HG03565 (cell line): ENCODE measurements around the gene TMEM243.
A peak's percentile ranks its signal among the peaks of the same experiment; 100 is the strongest.

ENCODE experiments used
- ATAC-seq: cut with Tn5 transposase; IDR thresholded peaks from one replicate; pipeline ENCODE4 v1.9.1; 2021; ENCODE audit warnings: mild to moderate bottlenecking, moderate library complexity; ENCODE audit not compliant: unreplicated experiment

The TMEM243 gene

DNA sequence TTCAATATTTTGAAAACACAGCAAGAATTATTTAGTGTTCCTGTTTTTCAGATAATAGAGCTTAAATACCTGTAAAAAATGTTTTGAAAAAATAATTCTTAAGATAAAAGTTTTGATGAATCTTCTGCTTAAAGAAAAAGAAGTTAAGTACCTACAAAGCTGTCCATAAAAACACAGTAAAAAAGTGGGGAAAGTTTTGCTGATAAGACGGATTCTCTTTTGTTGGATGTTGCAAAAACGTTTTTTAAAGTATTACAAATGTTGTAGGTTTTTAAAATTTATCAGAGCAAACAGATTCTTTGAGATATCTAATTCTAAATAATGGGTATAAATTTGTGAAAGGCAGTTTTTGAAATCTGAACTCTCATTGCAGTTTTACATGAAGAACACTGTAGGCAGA is 55.1 kb downstream of the TMEM243 start:
- ATAC-seq = no peak

DNA sequence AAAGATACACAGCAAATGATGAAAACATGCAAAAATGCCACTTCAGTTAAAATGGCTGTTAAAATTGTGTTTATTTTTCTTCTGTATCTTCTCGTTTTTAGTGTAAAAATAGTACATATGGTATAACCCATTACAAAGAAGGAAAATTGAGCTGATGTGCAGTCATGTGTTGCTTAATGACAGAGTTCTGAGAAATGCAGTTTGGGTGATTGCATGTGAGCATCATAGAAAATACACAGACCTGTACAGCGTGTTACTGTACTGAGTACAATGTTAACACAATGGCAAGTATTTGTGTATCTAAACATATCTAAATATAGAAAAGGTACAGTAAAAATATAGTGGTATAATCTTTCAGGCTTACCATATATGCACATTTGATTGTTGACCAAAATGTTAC is 60.0 kb downstream of the TMEM243 start:
- peak; percentile 57 for ATAC-seq

DNA sequence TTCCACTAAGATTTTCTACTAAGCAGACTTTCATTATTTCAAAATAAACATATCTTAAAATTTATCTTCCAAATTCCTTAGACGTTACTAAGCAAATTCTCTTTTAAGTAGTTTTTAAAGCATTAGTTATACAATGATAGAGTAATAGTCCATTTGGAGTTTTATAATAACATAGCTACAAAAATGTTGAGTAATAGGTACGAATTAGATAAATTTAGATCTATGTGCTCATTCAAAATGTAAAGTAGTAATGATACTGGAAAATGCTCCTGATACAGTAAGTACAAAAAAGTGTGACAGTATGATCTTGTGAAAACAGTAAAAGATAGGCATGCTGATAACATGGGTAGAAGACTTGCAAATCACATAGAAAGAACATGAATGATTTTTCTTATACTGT is 62.8 kb downstream of the TMEM243 start:
- no peak for ATAC-seq

DNA sequence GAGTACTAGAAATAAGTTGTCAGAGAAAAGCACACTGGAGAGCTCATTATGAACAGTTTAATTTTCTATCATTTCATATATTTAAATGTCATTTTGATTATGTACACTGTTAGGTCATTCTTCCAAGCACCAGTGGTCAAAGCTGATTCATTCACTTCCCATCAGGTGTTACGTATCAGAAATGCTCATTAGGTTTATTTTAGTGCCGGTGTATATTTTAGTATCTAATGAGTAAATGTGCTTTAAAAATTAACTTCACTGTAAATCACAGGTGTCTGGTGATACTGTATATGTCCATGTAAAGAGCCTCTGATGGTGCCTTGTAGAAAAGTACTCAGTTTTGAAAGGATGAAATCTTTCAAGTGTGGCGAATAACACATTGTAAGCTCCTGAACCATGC is 63.7 kb downstream of the TMEM243 start:
- ATAC-seq = no peak

DNA sequence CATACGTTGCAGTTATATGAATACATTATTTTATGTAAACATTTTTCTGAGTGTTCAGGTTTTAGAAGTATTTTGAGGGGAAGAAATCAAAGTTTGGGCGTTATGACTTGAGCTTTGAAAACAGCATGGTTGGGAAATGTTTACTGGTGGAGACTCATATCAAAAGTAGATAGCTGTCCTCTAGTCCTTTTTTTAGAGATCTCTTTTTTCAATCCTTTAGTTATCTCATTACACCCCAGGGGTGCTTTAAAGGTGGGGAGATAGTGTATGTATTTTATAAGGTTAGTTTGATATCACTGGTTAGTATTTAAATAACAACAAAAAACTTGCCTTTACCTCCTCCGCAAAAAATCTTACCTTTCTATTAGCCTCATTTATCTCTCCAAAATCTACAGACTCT is 65.0 kb downstream of the TMEM243 start:
- ATAC-seq = no peak

DNA sequence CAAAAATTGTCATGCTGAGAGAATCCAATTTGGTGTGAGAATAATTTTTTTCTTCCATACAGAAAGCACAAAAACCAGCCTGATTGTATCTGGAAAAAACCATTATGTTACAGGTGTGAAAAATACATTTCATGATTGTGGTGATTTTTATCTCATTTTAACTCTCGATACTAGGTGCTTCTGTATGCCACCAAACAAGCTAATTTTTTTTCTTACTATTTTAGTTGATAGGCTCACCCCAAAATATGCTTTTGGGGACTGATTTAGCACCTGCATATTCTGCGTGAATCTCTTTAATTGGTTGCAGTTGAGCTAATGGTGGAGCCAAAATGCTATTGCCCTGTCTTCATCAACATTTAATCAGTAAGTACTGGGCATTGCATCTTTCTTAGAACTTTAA is 65.4 kb downstream of the TMEM243 start:
- ATAC-seq = no peak

DNA sequence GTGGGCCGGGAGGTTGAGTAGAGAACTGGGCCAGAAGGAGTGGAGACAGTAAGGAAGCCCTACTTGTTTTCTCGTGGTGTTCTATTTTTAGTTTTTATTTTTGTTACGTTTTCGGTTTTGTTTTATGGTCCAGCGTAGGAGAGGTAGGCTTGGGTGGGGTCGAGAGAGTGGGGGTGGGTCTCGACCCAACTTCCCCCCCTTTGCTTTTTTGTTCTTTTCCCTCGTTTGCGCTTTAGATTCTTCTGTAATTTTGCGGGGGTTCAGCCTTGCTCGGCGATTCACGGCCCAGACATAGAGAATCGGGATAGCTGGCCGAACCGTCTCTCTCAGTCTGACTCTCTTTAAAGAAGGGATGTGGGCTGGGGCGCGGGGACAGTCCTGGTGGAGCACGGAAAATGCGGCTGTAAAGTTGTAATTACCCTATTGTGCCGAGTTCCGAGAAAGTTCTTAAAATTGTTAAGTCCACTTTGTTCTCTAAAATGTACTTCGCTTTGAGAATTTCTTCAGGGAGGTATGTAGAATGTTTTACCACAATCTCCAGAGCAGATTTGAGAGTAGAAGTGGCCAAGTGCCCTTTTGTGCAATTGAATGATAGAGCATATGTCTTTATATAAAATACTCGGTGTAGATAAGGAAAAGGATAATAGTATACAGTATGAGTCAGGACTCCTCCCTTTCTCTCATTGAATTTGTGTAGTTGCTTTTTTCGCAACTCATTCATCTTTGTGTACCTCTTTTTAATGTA is 66.5 kb downstream of the TMEM243 start:
- ATAC-seq = no peak

DNA sequence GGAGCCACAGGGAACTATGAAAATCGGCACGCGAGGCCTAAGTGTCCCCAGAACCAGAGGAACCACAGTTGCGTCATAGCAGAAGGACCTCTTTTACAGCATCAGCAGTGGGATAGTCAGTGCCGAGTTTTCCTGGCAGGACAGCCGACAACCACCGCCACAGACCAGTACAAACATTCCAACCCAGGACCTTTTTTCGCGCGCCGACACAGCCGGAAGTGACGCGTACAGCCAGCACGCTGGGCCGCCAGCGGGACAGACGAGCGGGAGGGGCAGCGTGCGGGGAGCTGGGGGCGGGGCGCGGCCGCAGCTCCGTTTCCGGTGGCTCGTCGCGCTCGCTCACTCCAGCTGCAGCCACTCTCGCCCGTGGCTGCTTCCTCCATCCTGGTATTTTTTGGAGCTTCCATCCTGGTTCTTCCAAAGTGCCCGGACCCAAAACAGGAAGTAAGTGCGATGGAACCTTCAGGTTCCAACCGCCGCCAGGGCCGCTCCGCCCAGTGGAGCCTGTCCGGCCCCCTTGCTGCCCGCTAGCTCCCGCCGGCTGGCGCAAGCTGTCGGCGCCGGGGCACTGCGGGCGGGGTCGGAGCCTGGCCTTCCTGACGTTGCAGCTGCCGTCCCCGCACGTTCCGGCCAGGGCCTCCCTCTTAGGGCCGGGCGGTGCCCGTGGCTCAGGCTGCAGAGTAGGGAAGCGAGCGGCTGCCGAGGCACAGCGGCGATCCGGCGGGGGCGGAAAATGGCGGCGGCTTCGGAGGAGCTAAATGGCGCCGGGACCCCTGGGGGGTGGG is 67.2 kb downstream of the TMEM243 start, which contains the start of gene DMTF1:
Gene DMTF1, plus strand, starts transcription at position 342 of the 785 bp plus-strand sequence. CDS start 12,489 bp downstream, outside the sequence.
- ATAC-seq = peak; percentile 76

DNA sequence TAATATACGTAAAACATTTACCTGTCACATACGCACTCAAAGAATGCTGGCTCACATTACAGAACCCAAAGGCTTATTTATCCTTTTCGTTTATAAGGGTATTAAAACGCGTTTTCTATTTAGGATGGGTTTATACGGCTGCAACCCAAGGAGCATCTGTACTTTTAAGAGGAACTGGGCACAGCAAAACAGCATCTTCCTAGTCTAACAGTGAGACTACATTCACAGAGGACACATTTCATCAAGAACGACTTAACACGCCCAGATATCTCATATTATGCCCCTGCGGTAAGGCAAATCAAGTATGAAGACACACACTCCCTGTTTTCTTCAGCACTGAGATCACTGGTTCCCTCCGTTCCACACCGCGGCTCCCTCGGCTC is 67.8 kb downstream of the TMEM243 start:
- no peak for ATAC-seq

DNA sequence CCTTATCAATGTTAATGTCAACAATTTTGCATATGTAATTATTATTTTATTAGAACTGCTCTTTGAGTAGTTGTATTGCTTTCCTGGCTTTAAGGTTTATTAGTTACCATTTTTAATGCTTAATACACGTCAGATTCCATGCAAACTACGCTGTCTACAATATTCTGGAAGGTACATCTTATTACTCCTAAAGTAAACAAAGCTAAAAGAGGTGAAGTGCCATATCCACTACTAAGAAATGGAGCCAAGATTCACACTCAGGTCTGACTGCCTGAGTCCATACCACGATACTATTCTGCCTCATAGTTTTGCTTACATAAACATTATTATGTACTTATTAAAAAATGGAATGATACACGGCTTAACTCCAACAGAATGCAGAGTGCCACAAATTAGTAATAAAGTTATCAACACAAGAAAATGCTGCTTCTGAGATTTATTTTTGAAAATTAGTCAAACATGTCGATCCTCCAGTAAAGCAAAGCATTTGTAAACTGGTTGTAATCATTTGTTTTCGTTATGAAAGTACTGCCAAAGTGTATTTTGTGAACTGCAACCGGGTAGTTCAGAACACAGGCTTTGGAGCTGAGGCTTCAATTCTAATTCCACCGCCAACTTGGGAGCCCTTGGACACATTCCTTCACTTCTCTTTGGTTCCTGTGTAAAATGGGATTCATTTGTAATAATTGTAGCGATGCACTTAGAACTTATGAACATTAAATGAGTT is 68.4 kb downstream of the TMEM243 start:
- ATAC-seq = no peak

DNA sequence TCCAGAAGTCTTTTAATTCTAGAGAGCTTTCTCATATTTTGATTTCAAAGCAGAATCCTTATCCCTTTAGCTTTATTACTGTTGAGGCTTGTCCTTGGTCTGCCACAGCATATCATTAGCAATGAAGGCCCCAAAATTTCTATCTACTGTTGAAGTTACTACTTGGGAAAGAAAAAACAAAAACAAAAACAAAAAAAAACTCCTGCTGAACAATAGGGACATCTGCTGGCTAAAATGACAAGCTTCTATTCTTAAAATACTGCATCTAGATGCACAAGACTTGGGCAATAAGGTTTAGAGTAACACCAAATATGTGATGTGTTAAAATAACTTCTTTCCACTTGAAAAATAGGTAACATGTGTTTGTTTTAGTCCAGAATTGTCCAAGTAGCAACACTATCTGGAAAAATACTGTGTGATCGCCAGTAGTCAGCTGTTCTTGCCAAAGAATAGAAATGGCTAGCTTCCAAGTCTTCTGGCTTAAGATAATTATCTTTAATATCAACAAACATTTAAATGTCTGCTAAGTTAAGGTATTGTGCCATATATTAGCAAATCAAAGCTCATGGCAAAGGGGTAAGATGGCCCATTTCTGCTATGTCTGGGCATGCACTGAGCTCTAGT is 71.1 kb downstream of the TMEM243 start:
- ATAC-seq = no peak

DNA sequence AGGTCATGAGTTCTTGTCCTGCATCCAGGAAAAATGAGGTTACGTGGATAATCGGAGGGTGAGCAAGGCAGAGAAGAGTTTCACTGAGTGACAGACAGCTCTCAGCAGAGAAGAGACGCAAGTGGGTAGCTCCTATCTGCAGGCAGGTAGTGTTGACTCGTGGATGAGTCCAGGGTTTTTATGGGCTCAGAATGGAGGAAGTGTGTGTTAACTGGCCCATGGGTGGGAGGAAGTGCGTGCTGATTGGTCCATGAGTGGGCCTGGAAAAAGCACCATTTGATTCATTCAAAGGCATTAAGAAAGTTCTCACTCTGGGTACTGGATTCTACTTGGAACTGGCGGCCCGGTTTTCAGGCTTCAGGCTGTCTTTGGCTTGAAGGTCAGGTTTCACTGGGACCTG is 72.0 kb downstream of the TMEM243 start:
- ATAC-seq = no peak

DNA sequence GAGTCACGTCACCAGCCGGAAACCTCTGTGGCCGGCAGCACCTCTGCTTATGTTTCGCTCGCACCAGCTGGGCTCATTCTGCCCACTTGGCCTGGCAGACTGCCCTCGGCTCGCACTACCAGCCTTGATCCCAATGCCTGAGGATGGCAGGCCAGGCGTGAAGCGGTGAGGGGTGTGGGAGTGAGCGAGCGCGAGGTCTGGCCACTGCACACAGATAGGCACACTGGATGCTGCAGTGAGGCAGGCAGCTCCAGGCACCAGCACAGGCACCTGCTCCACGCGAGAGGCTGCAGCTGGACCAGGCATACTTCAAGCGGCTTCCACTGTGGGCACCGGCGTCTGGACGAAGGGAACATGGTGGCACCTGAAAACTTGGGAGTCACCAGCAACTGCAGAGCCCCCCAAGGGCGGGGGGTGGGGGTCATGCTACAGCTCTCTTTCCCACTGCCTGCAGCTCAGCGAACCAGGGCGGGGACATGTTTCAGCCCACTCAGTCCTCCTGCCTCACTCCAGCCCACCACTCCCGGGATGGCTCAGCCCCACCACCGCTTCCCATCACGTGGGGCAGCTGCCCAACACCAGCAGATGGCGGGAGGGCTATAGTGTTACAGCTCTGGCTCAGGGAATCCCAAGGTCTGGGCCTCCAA is 72.7 kb downstream of the TMEM243 start:
- no peak for ATAC-seq
